OCI-LY7 (cell line): ENCODE results near the gene GALC.

Experiments
- CTCF ChIP-seq: fragments of 200-600 bp; sonication (generic); conservative IDR thresholded peaks from 2 replicates; pipeline ENCODE4 v1.5.1; 2014; ENCODE audit warnings: mild to moderate bottlenecking, antibody characterized with exemption, low read length, moderate library complexity, mixed read lengths
- EZH2phosphoT487 ChIP-seq: fragments of 200-600 bp; sonication (generic); IDR thresholded peaks from 2 replicates; pipeline ENCODE4 v1.6.1; 2018; ENCODE audit warnings: low read depth, borderline replicate concordance, mild to moderate bottlenecking, mixed run types, antibody characterized with exemption, low read length, moderate library complexity, mixed read lengths

GRCh38 chr14:88034076-88034475, 41.1 kb upstream of the GALC start:
- TF ChIP-seq CTCF (no peak), EZH2phosphoT487 (no peak)
